Nephron progenitor cell (in vitro differentiated cells): Measurements from ENCODE around the gene SNORC.

Experiments used
- DNase-seq: peaks from one replicate; pipeline ENCODE4 v3.0.0; 2021
- H3K27ac Mint-ChIP-seq: 2 replicates; pipeline ENCODE4 v1.8.0; 2021; ENCODE audit warnings: mild to moderate bottlenecking, moderate library complexity, mixed read lengths
- H3K27me3 Mint-ChIP-seq: 2 replicates; pipeline ENCODE4 v1.8.0; 2021; ENCODE audit warnings: mild to moderate bottlenecking, low read depth, mixed read lengths; ENCODE audit not compliant: poor library complexity
- H3K36me3 Mint-ChIP-seq: 2 replicates; pipeline ENCODE4 v1.8.0; 2021; ENCODE audit warnings: low read depth, mixed read lengths
- H3K4me1 Mint-ChIP-seq: 2 replicates; pipeline ENCODE4 v1.8.0; 2021; ENCODE audit warnings: mixed read lengths
- H3K4me3 Mint-ChIP-seq: 2 replicates; pipeline ENCODE4 v1.8.0; 2021; ENCODE audit warnings: mild to moderate bottlenecking, moderate library complexity, mixed read lengths
- H3K9me3 Mint-ChIP-seq: 2 replicates; pipeline ENCODE4 v1.8.0; 2021; ENCODE audit warnings: mild to moderate bottlenecking, moderate library complexity, mixed read lengths
- CTCF ChIP-seq: fragments of 200-600 bp; sonication (generic); IDR thresholded peaks from 2 replicates; pipeline ENCODE4 v1.5.0; 2021; ENCODE audit warnings: antibody characterized with exemption

SNORC gene

GRCh38 chr2:232871418-232871834 lies 1.4 kb downstream of the SNORC start:
- no peaks in the 10 kb centered on the region for H3K36me3 Mint-ChIP-seq
- H3K27me3 Mint-ChIP-seq: peaks cover 24% of the 10 kb centered on the region
- DNase-seq: no peak
- no peak overlapping the region for H3K4me3 Mint-ChIP-seq
- no peak for TF ChIP-seq CTCF
- peaks cover 29% of the 10 kb centered on the region for H3K4me1 Mint-ChIP-seq
- H3K27ac Mint-ChIP-seq: no peak overlapping the region
- H3K9me3 Mint-ChIP-seq: no peaks in the 10 kb centered on the region

- no peak for TF ChIP-seq CTCF
- H3K27ac Mint-ChIP-seq: peak overlapping the region; percentile 39
- H3K4me3 Mint-ChIP-seq: no peak overlapping the region
- H3K27me3 Mint-ChIP-seq: peaks cover 26% of the 10 kb centered on the region
- no peak for DNase-seq
- H3K36me3 Mint-ChIP-seq: no peaks in the 10 kb centered on the region
- H3K9me3 Mint-ChIP-seq: no peaks in the 10 kb centered on the region
- peaks cover 29% of the 10 kb centered on the region for H3K4me1 Mint-ChIP-seq
Observed at GRCh38 chr2:232871835-232872736, 2.0 kb downstream of the SNORC start.

- DNase-seq: no peak
- Mint-ChIP-seq H3K4me1 (peaks cover 33% of the 10 kb centered on the region), H3K9me3 (no peaks in the 10 kb centered on the region), H3K27me3 (peaks cover 33% of the 10 kb centered on the region), H3K27ac (no peak overlapping the region), H3K36me3 (no peaks in the 10 kb centered on the region), H3K4me3 (no peak overlapping the region)
- no peak for TF ChIP-seq CTCF
Observed at GRCh38 chr2:232872826-232873225, 2.8 kb downstream of the SNORC start.

- no peak for DNase-seq
- Mint-ChIP-seq H3K36me3 (no peaks in the 10 kb centered on the region), H3K27ac (no peak overlapping the region), H3K9me3 (no peaks in the 10 kb centered on the region), H3K4me3 (no peak overlapping the region), H3K27me3 (peaks cover 39% of the 10 kb centered on the region), H3K4me1 (peaks cover 34% of the 10 kb centered on the region)
- TF ChIP-seq CTCF: no peak
Observed at GRCh38 chr2:232873292-232873908, 3.3 kb downstream of the SNORC start.

GRCh38 chr2:232873909-232874641 lies 4.0 kb downstream of the SNORC start:
- H3K4me1 Mint-ChIP-seq: peaks cover 32% of the 10 kb centered on the region
- no peak overlapping the region for H3K27ac Mint-ChIP-seq
- peaks cover 42% of the 10 kb centered on the region for H3K27me3 Mint-ChIP-seq
- no peaks in the 10 kb centered on the region for H3K9me3 Mint-ChIP-seq
- no peaks in the 10 kb centered on the region for H3K36me3 Mint-ChIP-seq
- TF ChIP-seq CTCF: no peak
- no peak for DNase-seq
- no peak overlapping the region for H3K4me3 Mint-ChIP-seq
